Loucy (cell line): ENCODE data around the gene MICALL1.

Experiments used
- CTCF ChIP-seq: fragments of 200-600 bp; sonication (generic); conservative IDR thresholded peaks from 2 replicates; pipeline ENCODE4 v1.5.1; 2014; ENCODE audit warnings: mild to moderate bottlenecking, antibody characterized with exemption, low read length
- EZH2phosphoT487 ChIP-seq: fragments of 200-600 bp; IDR thresholded peaks from 2 replicates; pipeline ENCODE4 v1.6.1; 2018; ENCODE audit warnings: antibody characterized with exemption, mild to moderate bottlenecking, moderate library complexity, borderline replicate concordance

GRCh38 chr22:37976547-37976946 lies 70.5 kb downstream of the MICALL1 start:
- TF ChIP-seq CTCF (no peak), EZH2phosphoT487 (no peak)
